Neural cell (in vitro differentiated cells): Measurements from ENCODE around the gene NMB. TPM values are rescaled to one million over a fixed set of nuclear protein-coding genes. Genes with fewer than 3 reads are reported as not detected.

Experiments
- H2AFZ ChIP-seq: fragments of 200-600, 300-800 bp; sonication (generic), shearing (Covaris generic); 2 replicates; pipeline ENCODE4 v1.6.0; 2014; ENCODE audit warnings: low read depth, mild to moderate bottlenecking, antibody characterized with exemption, low read length, moderate library complexity
- H3F3A ChIP-seq: fragments of 200-600 bp; shearing (Covaris generic); 2 replicates; pipeline ENCODE4 v1.6.1; 2016; ENCODE audit warnings: mild to moderate bottlenecking, moderate library complexity, mixed read lengths, antibody characterized with exemption, low read length; ENCODE audit not compliant: insufficient read depth, poor library complexity, severe bottlenecking
- H3K27ac ChIP-seq: fragments of 200-600, 300-800 bp; sonication (generic), shearing (Covaris generic); 2 replicates; pipeline ENCODE4 v1.5.1; 2014; ENCODE audit warnings: mild to moderate bottlenecking, low read length, moderate library complexity
- H3K27me3 ChIP-seq: fragments of 300-800, 200-600 bp; sonication (generic), shearing (Covaris generic); 2 replicates; pipeline ENCODE4 v1.6.0; 2014; ENCODE audit warnings: mild to moderate bottlenecking, low read depth, low read length, moderate library complexity; ENCODE audit not compliant: insufficient read depth
- H3K36me3 ChIP-seq: fragments of 300-800, 200-600 bp; sonication (generic), shearing (Covaris generic); 2 replicates; pipeline ENCODE4 v1.5.1; 2014; ENCODE audit warnings: mild to moderate bottlenecking, antibody characterized with exemption, low read length, moderate library complexity; ENCODE audit not compliant: insufficient read depth
- H3K4me2 ChIP-seq: fragments of 300-800, 200-600 bp; sonication (generic), shearing (Covaris generic); 2 replicates; pipeline ENCODE4 v1.6.0; 2014; ENCODE audit warnings: mild to moderate bottlenecking, low read length
- H3K4me3 ChIP-seq: fragments of 300-800, 200-600 bp; sonication (generic), shearing (Covaris generic); 2 replicates; pipeline ENCODE4 v1.5.1; 2014; ENCODE audit warnings: mild to moderate bottlenecking, low read length, moderate library complexity
- H3K79me2 ChIP-seq: fragments of 200-600 bp; shearing (Covaris generic); replicated peaks from 2 replicates; pipeline ENCODE4 v1.6.0; 2014; ENCODE audit warnings: mild to moderate bottlenecking, low read length, moderate library complexity; ENCODE audit not compliant: insufficient read depth
- H3K9ac ChIP-seq: fragments of 300-800, 200-600 bp; sonication (generic), shearing (Covaris generic); 2 replicates; pipeline ENCODE4 v1.6.1; 2016; ENCODE audit warnings: mild to moderate bottlenecking, low read length, mixed read lengths
- H3K9me2 ChIP-seq: fragments of 200-600 bp; shearing (Covaris generic); 2 replicates; pipeline ENCODE4 v1.6.1; 2016; ENCODE audit warnings: mild to moderate bottlenecking, low read length, mixed read lengths; ENCODE audit not compliant: insufficient read depth
- H3K9me3 ChIP-seq: fragments of 200-600, 300-800 bp; sonication (generic), shearing (Covaris generic); 2 replicates; pipeline ENCODE4 v1.6.1; 2016; ENCODE audit warnings: mild to moderate bottlenecking, mixed run types, low read length, moderate library complexity, mixed read lengths
- H4K20me1 ChIP-seq: fragments of 200-600 bp; shearing (Covaris generic); 2 replicates; pipeline ENCODE4 v1.6.1; 2016; ENCODE audit warnings: mild to moderate bottlenecking, mixed run types; ENCODE audit not compliant: insufficient read depth
- CTCF ChIP-seq: fragments of 450-650 bp; IDR thresholded peaks from 2 replicates; pipeline ENCODE4 v1.5.1; 2014; ENCODE audit warnings: antibody characterized with exemption, mild to moderate bottlenecking, moderate library complexity; ENCODE audit not compliant: poor library complexity, severe bottlenecking
- EP300 ChIP-seq: fragments of 450-650 bp; conservative IDR thresholded peaks from 2 replicates; pipeline ENCODE4 v1.6.1; 2014; ENCODE audit warnings: antibody characterized with exemption, mild to moderate bottlenecking, moderate library complexity; ENCODE audit not compliant: poor library complexity, severe bottlenecking
- EZH2 ChIP-seq: fragments of 200-600, 300-800 bp; shearing (Covaris generic), sonication (generic); IDR thresholded peaks from 2 replicates; pipeline ENCODE4 v1.6.1; 2014; ENCODE audit warnings: antibody characterized with exemption, low read length, borderline replicate concordance, mild to moderate bottlenecking; ENCODE audit not compliant: insufficient read depth, poor library complexity, severe bottlenecking
- MXI1 ChIP-seq: fragments of 450-650 bp; conservative IDR thresholded peaks from 2 replicates; pipeline ENCODE4 v1.6.1; 2014; ENCODE audit warnings: antibody characterized with exemption, mild to moderate bottlenecking; ENCODE audit not compliant: poor library complexity, severe bottlenecking
- POLR2AphosphoS5 ChIP-seq: IDR thresholded peaks from 2 replicates; pipeline ENCODE4 v1.6.1; 2012
- RAD21 ChIP-seq: fragments of 450-650 bp; conservative IDR thresholded peaks from 2 replicates; pipeline ENCODE4 v1.6.1; 2014; ENCODE audit warnings: antibody characterized with exemption, mild to moderate bottlenecking, moderate library complexity
- SMC3 ChIP-seq: fragments of 450-650 bp; conservative IDR thresholded peaks from 2 replicates; pipeline ENCODE4 v1.6.1; 2014; ENCODE audit warnings: antibody characterized with exemption, mild to moderate bottlenecking, moderate library complexity; ENCODE audit not compliant: poor library complexity
- TAF1 ChIP-seq: IDR thresholded peaks from 2 replicates; pipeline ENCODE4 v1.6.1; 2012; ENCODE audit warnings: low read depth
- polyA plus RNA-seq: library from polyadenylated mRNA; depleted of rRNA; stranded (reverse); fragments of >200 nt; gene quantifications from 2 replicates; pipeline ENCODE4 v1.2.3, GENCODE V29; 2014
- TF ChIP-seq, protein P1 (sequence below): IDR thresholded peaks from 2 replicates; pipeline ENCODE4 v1.6.1; 2012; ENCODE audit warnings: borderline replicate concordance

The NMB gene
- polyA plus RNA-seq, 1 donor from 2014 or later: 3.0 TPM

- no peaks in the 10 kb centered on the region for H3K27me3 ChIP-seq
- H3K9me2 ChIP-seq: no peaks in the 10 kb centered on the region
- H3K27ac ChIP-seq: no peak overlapping the region
- no peak overlapping the region for H3K4me3 ChIP-seq
- H3K9me3 ChIP-seq: no peaks in the 10 kb centered on the region
- TF ChIP-seq EP300: no peak
- no peak for TF ChIP-seq SMC3
- TF ChIP-seq, protein P1, sequence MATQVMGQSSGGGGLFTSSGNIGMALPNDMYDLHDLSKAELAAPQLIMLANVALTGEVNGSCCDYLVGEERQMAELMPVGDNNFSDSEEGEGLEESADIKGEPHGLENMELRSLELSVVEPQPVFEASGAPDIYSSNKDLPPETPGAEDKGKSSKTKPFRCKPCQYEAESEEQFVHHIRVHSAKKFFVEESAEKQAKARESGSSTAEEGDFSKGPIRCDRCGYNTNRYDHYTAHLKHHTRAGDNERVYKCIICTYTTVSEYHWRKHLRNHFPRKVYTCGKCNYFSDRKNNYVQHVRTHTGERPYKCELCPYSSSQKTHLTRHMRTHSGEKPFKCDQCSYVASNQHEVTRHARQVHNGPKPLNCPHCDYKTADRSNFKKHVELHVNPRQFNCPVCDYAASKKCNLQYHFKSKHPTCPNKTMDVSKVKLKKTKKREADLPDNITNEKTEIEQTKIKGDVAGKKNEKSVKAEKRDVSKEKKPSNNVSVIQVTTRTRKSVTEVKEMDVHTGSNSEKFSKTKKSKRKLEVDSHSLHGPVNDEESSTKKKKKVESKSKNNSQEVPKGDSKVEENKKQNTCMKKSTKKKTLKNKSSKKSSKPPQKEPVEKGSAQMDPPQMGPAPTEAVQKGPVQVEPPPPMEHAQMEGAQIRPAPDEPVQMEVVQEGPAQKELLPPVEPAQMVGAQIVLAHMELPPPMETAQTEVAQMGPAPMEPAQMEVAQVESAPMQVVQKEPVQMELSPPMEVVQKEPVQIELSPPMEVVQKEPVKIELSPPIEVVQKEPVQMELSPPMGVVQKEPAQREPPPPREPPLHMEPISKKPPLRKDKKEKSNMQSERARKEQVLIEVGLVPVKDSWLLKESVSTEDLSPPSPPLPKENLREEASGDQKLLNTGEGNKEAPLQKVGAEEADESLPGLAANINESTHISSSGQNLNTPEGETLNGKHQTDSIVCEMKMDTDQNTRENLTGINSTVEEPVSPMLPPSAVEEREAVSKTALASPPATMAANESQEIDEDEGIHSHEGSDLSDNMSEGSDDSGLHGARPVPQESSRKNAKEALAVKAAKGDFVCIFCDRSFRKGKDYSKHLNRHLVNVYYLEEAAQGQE: no peak
- no peak for TF ChIP-seq MXI1
- no peak for TF ChIP-seq RAD21
- no peak for TF ChIP-seq TAF1
- TF ChIP-seq EZH2: no peak
- no peak for TF ChIP-seq CTCF
- TF ChIP-seq POLR2AphosphoS5: no peak
- H2AFZ ChIP-seq: no peak overlapping the region
- H3K4me2 ChIP-seq: no peak overlapping the region
- no peaks in the 10 kb centered on the region for H3F3A ChIP-seq
- no peak overlapping the region for H3K9ac ChIP-seq
- no peaks in the 10 kb centered on the region for H3K79me2 ChIP-seq
- H3K36me3 ChIP-seq: peaks cover 13% of the 10 kb centered on the region
- H4K20me1 ChIP-seq: no peaks in the 10 kb centered on the region
Observed at GRCh38 chr15:84669726-84670125, 11.7 kb upstream of the NMB start.

DNA sequence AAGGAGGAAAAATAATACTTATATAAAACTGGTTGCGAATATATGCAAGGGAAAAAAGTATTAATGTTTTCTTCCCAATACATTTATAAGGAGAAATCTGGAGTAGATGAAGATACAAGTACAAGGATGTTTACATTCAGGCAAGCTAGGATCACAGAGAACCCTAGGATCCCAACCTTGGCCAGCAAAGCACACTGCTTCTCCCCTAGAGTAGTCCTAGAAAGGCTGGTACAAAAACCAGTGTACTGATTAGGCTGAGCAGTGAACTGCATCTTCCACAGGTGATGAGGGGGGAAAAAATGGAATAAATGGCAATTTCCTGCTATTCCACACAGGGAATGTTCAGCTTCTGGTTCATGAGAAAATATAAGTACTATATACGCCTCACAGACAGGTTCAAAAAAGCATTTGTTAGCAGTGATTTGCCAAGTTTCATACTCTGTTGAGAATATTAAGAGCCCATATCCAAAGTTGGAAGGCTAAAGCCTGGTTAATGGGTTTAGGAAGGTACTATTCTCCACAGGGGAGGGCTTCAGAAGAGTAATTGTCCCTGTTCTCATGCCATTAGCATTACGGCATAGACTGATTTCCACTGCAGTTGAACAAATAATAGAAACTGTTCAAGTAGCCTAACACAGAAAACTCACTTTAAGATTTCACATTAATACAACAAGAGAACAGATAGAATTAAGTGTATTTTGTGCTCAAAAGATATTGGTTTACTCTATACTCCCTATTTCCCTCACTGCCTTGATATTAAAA is 10.4 kb upstream of the NMB start:
- Histone ChIP-seq H4K20me1 (no peaks in the 10 kb centered on the region), H3K4me2 (no peak overlapping the region), H3K36me3 (peaks cover 13% of the 10 kb centered on the region), H3K9me2 (no peaks in the 10 kb centered on the region), H3K79me2 (no peaks in the 10 kb centered on the region), H3K9ac (no peak overlapping the region), H3K27ac (no peak overlapping the region), H3K9me3 (no peaks in the 10 kb centered on the region), H3K4me3 (no peak overlapping the region), H3K27me3 (no peaks in the 10 kb centered on the region), H2AFZ (no peak overlapping the region), H3F3A (no peaks in the 10 kb centered on the region)
- TF ChIP-seq RAD21: no peak
- no peak for TF ChIP-seq SMC3
- TF ChIP-seq, protein P1: no peak
- TF ChIP-seq POLR2AphosphoS5: no peak
- TF ChIP-seq CTCF: no peak
- TF ChIP-seq EP300: no peak
- no peak for TF ChIP-seq EZH2
